H1 (cell line): ENCODE results near the gene FOXB1. TPM values are rescaled to one million over a fixed set of nuclear protein-coding genes. Genes with fewer than 3 reads are reported as not detected.

Experiments
- CTCF ChIA-PET: fragments of 300-600 bp; sonication (Branson Sonifier 250); formaldehyde crosslinking; loops from one replicate; lab custom pipeline; 2021; ENCODE audit not compliant: partially characterized antibody; lab: Charles Lee
- POLR2A ChIA-PET: fragments of 300-600 bp; sonication (Branson Sonifier 250); formaldehyde crosslinking; loops from one replicate; lab custom pipeline; 2021; ENCODE audit warnings: inconsistent platforms; ENCODE audit not compliant: partially characterized antibody; lab: Charles Lee
- DNase-seq, 2 experiments: peaks; one replicate each; pipeline versions ENCODE4 v3.0.0 to v3.0.0-alpha.2; 2010 to 2022; ENCODE audit warnings: low spot score in 2 of 2, low read depth in 1 of 2, mixed read lengths in 1 of 2
- FAIRE-seq: peaks from 2 replicates; lab custom pipeline; 2011; peaks lifted over from hg19 to GRCh38; lab: Jason Lieb, UNC
- H2AFZ ChIP-seq: 2 replicates; pipeline ENCODE4 v1.8.1; 2012; ENCODE audit warnings: low read length, inconsistent platforms
- H2AK5ac ChIP-seq: 2 replicates; pipeline ENCODE4 v1.6.1; 2013; ENCODE audit warnings: low read depth, low read length
- H2BK120ac ChIP-seq: replicated peaks from 2 replicates; pipeline ENCODE3; 2013; ENCODE audit warnings: low read depth, low read length, inconsistent platforms
- H2BK12ac ChIP-seq: 2 replicates; pipeline ENCODE4 v1.6.1; 2013; ENCODE audit warnings: low read depth, low read length
- H2BK15ac ChIP-seq: 2 replicates; pipeline ENCODE4 v1.6.1; 2013; ENCODE audit warnings: low read length
- H2BK20ac ChIP-seq: 2 replicates; pipeline ENCODE4 v1.6.1; 2013; ENCODE audit warnings: low read length
- H2BK5ac ChIP-seq: 2 replicates; pipeline ENCODE4 v1.6.1; 2013; ENCODE audit warnings: low read depth, low read length
- H3K14ac ChIP-seq: 2 replicates; pipeline ENCODE4 v1.6.1; 2013; ENCODE audit warnings: inconsistent platforms; ENCODE audit not compliant: insufficient read length
- H3K18ac ChIP-seq: 2 replicates; pipeline ENCODE4 v1.6.1; 2013; ENCODE audit warnings: low read length; ENCODE audit errors: extremely low read depth
- H3K23ac ChIP-seq: 2 replicates; pipeline ENCODE4 v1.6.1; 2013; ENCODE audit warnings: inconsistent platforms; ENCODE audit not compliant: insufficient read length
- H3K23me2 ChIP-seq: 2 replicates; pipeline ENCODE4 v1.6.1; 2013; ENCODE audit warnings: low read depth, low read length
- H3K27ac ChIP-seq: 2 replicates; pipeline ENCODE4 v1.6.1; 2011; ENCODE audit warnings: low read depth, low read length, inconsistent platforms
- H3K27me3 ChIP-seq, 4 experiments: replicated peaks in 1 of 4; 1 replicate in 1 of 4; 2 replicates in 3 of 4; pipeline versions ENCODE4 v1.6.1 to v1.8.1; 2011 to 2013; ENCODE audit warnings: low read length in 3 of 4, mild to moderate bottlenecking in 3 of 4, inconsistent platforms in 2 of 4, mixed read lengths in 2 of 4, moderate library complexity in 1 of 4; ENCODE audit not compliant: control insufficient read depth in 3 of 4, insufficient read depth in 3 of 4; ENCODE audit errors: extremely low read depth in 1 of 4
- H3K36me3 ChIP-seq, 4 experiments: 2 replicates each; pipeline versions ENCODE4 v1.6.1 to v1.8.1; 2011 to 2013; ENCODE audit warnings: mild to moderate bottlenecking in 4 of 4, low read length in 3 of 4, moderate library complexity in 2 of 4, control low read depth in 1 of 4, inconsistent platforms in 1 of 4; ENCODE audit not compliant: insufficient read depth in 4 of 4, control insufficient read depth in 2 of 4
- H3K4ac ChIP-seq: replicated peaks from 2 replicates; pipeline ENCODE3; 2013; ENCODE audit warnings: low read length, low read depth, mixed read lengths, inconsistent platforms; ENCODE audit not compliant: insufficient read length
- H3K4me1 ChIP-seq, 4 experiments: replicated peaks in 1 of 4; 1 replicate in 1 of 4; 2 replicates in 3 of 4; pipeline versions ENCODE4 v1.6.1 to v1.8.1; 2011 to 2013; ENCODE audit warnings: low read length in 3 of 4, inconsistent platforms in 2 of 4, mixed read lengths in 1 of 4; ENCODE audit not compliant: insufficient read depth in 4 of 4, control insufficient read depth in 3 of 4
- H3K4me2 ChIP-seq, 2 experiments: 2 replicates each; pipeline versions ENCODE4 v1.6.1 to v1.8.1; 2011 to 2013; ENCODE audit warnings: low read depth in 2 of 2, low read length in 2 of 2, control low read depth in 1 of 2, inconsistent platforms in 1 of 2, mild to moderate bottlenecking in 1 of 2; ENCODE audit not compliant: insufficient read depth in 1 of 2
- H3K4me3 ChIP-seq, 4 experiments: fragments of 200-600, 300-600 bp in 1 of 4; sonication (generic), shearing (Covaris generic), sonication (Bioruptor Twin) in 1 of 4; 2 replicates each; pipeline versions ENCODE4 v1.5.1 to v1.8.1; 2011 to 2016; ENCODE audit warnings: low read length in 4 of 4, low read depth in 3 of 4, control low read depth in 2 of 4, inconsistent platforms in 2 of 4, mild to moderate bottlenecking in 2 of 4, mixed read lengths in 1 of 4, moderate library complexity in 1 of 4; ENCODE audit not compliant: insufficient read depth in 2 of 4; ENCODE audit errors: extremely low read depth in 1 of 4
- H3K56ac ChIP-seq: replicated peaks from 2 replicates; pipeline ENCODE3; 2013; ENCODE audit warnings: low read depth, mild to moderate bottlenecking, mixed read lengths, low read length, inconsistent platforms; ENCODE audit not compliant: insufficient read length
- H3K79me1 ChIP-seq: 2 replicates; pipeline ENCODE4 v1.6.1; 2013; ENCODE audit warnings: low read depth, low read length, control low read depth
- H3K79me2 ChIP-seq, 2 experiments: 2 replicates each; pipeline versions ENCODE4 v1.6.1 to v1.8.1; 2012 to 2013; ENCODE audit warnings: low read length in 2 of 2, mild to moderate bottlenecking in 2 of 2, inconsistent platforms in 1 of 2; ENCODE audit not compliant: insufficient read depth in 2 of 2, control insufficient read depth in 1 of 2
- H3K9ac ChIP-seq, 4 experiments: replicated peaks in 1 of 4; 1 replicate in 1 of 4; 2 replicates in 3 of 4; pipeline versions ENCODE4 v1.6.1 to v1.8.1; 2011 to 2013; ENCODE audit warnings: low read depth in 3 of 4, low read length in 3 of 4, control low read depth in 2 of 4, mild to moderate bottlenecking in 2 of 4, moderate library complexity in 2 of 4, inconsistent platforms in 1 of 4; ENCODE audit errors: extremely low read depth in 1 of 4
- H3K9me3 ChIP-seq, 2 experiments: 2 replicates each; pipeline versions ENCODE4 v1.6.1 to v1.8.1; 2012 to 2013; ENCODE audit warnings: mild to moderate bottlenecking in 2 of 2, moderate library complexity in 2 of 2, control low read depth in 1 of 2, inconsistent platforms in 1 of 2, low read depth in 1 of 2, low read length in 1 of 2, mixed read lengths in 1 of 2; ENCODE audit not compliant: insufficient read depth in 2 of 2
- H4K20me1 ChIP-seq, 2 experiments: replicated peaks in 1 of 2; 2 replicates each; pipeline versions ENCODE3 to v1.8.1; 2011 to 2013; ENCODE audit warnings: inconsistent platforms in 2 of 2, low read length in 2 of 2, mild to moderate bottlenecking in 1 of 2; ENCODE audit not compliant: insufficient read depth in 2 of 2, control insufficient read depth in 1 of 2
- H4K5ac ChIP-seq: 2 replicates; pipeline ENCODE4 v1.6.1; 2013; ENCODE audit warnings: low read length, low read depth, mixed read lengths, inconsistent platforms; ENCODE audit not compliant: insufficient read length
- H4K8ac ChIP-seq: 2 replicates; pipeline ENCODE4 v1.8.0; 2013; ENCODE audit warnings: mild to moderate bottlenecking, moderate library complexity, low read length, inconsistent platforms; ENCODE audit not compliant: insufficient read depth; ENCODE audit errors: extremely low read depth
- H4K91ac ChIP-seq: replicated peaks from 2 replicates; pipeline ENCODE3; 2013; ENCODE audit warnings: low read length, mixed read lengths, inconsistent platforms; ENCODE audit not compliant: insufficient read length
- CEBPB ChIP-seq: IDR thresholded peaks from 2 replicates; pipeline ENCODE4 v1.6.1; 2012; ENCODE audit warnings: low read depth, low read length
- CTBP2 ChIP-seq: IDR thresholded peaks from 2 replicates; pipeline ENCODE4 v1.7.0; 2011; ENCODE audit warnings: borderline replicate concordance, mild to moderate bottlenecking, moderate library complexity, mixed read lengths, low read length; ENCODE audit not compliant: insufficient read depth, insufficient read length
- FOSL1 ChIP-seq: IDR thresholded peaks from 2 replicates; pipeline ENCODE4 v1.6.1; 2011; ENCODE audit warnings: mild to moderate bottlenecking, low read depth, low read length, moderate library complexity; ENCODE audit not compliant: insufficient read depth
- HDAC2 ChIP-seq, 2 experiments: fragments of 300-600 bp in 1 of 2; sonication (generic) in 1 of 2; IDR thresholded peaks; 2 replicates each; pipeline ENCODE4 v1.6.1; 2011 to 2012; ENCODE audit warnings: low read depth in 2 of 2, low read length in 2 of 2, mild to moderate bottlenecking in 2 of 2, moderate library complexity in 2 of 2, borderline replicate concordance in 1 of 2, inconsistent platforms in 1 of 2
- HDAC6 ChIP-seq: IDR thresholded peaks from one replicate; pipeline ENCODE4 v1.7.1; 2012; ENCODE audit warnings: low read depth, mild to moderate bottlenecking, inconsistent platforms, low read length, moderate library complexity
- POLR2A ChIP-seq, 2 experiments: IDR thresholded peaks; 1 replicate in 1 of 2; 2 replicates in 1 of 2; pipeline ENCODE4 v1.6.1; 2011; ENCODE audit warnings: low read depth in 2 of 2, low read length in 2 of 2, mild to moderate bottlenecking in 2 of 2; ENCODE audit errors: control extremely low read depth in 1 of 2
- RAD21 ChIP-seq, 2 experiments: IDR thresholded peaks in 1 of 2; conservative IDR thresholded peaks in 1 of 2; 2 replicates each; pipeline ENCODE4 v1.6.1; 2011; ENCODE audit warnings: low read depth in 2 of 2, low read length in 2 of 2, improper control_type of control experiment in 1 of 2, inconsistent platforms in 1 of 2, mild to moderate bottlenecking in 1 of 2, moderate library complexity in 1 of 2
- SP1 ChIP-seq: IDR thresholded peaks from 2 replicates; pipeline ENCODE4 v1.6.1; 2011; ENCODE audit warnings: low read depth, low read length
- SP2 ChIP-seq: IDR thresholded peaks from 2 replicates; pipeline ENCODE4 v1.6.1; 2012; ENCODE audit warnings: mild to moderate bottlenecking, low read length, inconsistent platforms
- YY1 ChIP-seq: IDR thresholded peaks from 2 replicates; pipeline ENCODE4 v1.6.1; 2011; ENCODE audit warnings: low read depth, mild to moderate bottlenecking, low read length
- ZNF274 ChIP-seq: IDR thresholded peaks from 2 replicates; pipeline ENCODE4 v1.7.0; 2012; ENCODE audit warnings: low read length, borderline replicate concordance; ENCODE audit errors: extremely low read depth
- WGBS, 2 experiments: shearing (Covaris generic) in 1 of 2; methylation state at CpG; one replicate each; pipeline versions ENCODE4 v1.1.6 to v1.1.7; 2013 to 2015; ENCODE audit warnings: low lambda C conversion rate in 2 of 2, mixed read lengths in 2 of 2, inconsistent platforms in 1 of 2, low coverage in 1 of 2, missing lambda C conversion rate in 1 of 2; ENCODE audit not compliant: insufficient replicate concordance in 2 of 2, insufficient coverage in 1 of 2, insufficient read length in 1 of 2; ENCODE audit errors: extremely low coverage in 1 of 2, missing lambda C conversion rate in 1 of 2; 5-methylcytosine and 5-hydroxymethylcytosine counted together
- polyA plus RNA-seq, 7 experiments: library from polyadenylated mRNA; depleted of rRNA in 3 of 7; stranded (reverse) in 5 of 7; unstranded in 2 of 7; fragments of >200 nt in 5 of 7; fragments of 200-250 nt in 2 of 7; gene quantifications; 1 replicate in 5 of 7; 2 replicates in 1 of 7; 4 replicates in 1 of 7; pipeline versions ENCODE4 v1.2.1 to v1.2.3, GENCODE V29; 2011 to 2013; ENCODE audit warnings: missing spikeins in 2 of 7, mixed read lengths in 2 of 7
- total RNA-seq: library from RNA; stranded (reverse); fragmentation: NEBNext Ultra II Directional; extraction: Animal tissue kit (Norgen Biotek cat#: 25700); gene quantifications from 2 replicates; pipeline ENCODE4 v1.2.1, GENCODE V29; 2021
- TF ChIP-seq, protein P1 (sequence below), 3 experiments: IDR thresholded peaks; 1 replicate in 2 of 3; 2 replicates in 1 of 3; pipeline versions ENCODE4 v1.5.1 to v1.6.1; 2011; ENCODE audit warnings: low read length in 3 of 3, mild to moderate bottlenecking in 3 of 3, inconsistent platforms in 2 of 3, low read depth in 1 of 3, moderate library complexity in 1 of 3; ENCODE audit not compliant: insufficient read depth in 1 of 3; ENCODE audit errors: control extremely low read depth in 1 of 3

Gene FOXB1
- total and polyA plus RNA-seq, 2 of the 8 experiments (the other 6 are each of a cell fraction or from before 2014, with no cell fraction given), result 0.92 to 1.5 TPM

DNA sequence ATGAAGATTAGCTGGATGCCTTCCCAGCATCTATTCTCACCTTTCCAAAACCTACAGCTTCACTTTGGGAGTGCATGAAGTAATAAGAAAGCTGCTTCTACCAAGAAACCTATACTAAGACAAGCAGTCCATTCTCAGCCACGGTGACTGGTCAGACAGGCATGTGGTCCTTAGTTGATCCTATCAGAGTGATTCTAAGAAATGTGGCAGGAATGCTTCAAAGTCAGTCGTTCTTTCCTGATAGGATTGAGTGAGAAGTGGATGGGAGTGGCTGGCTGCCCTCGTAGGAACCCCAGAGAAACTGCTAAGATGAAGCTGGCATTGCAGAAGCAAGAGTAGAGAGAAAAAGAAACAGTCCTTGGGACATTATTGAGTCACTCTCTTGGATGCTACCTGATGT, 16.6 kb downstream of the FOXB1 start:
- Histone ChIP-seq H3K56ac (no peak overlapping the region), H3K4ac (no peak overlapping the region), H3K9me3 (no peaks in the 10 kb centered on the region), H3K9ac (no peak overlapping the region), H3K36me3 (no peaks in the 10 kb centered on the region), H3K27ac (no peak overlapping the region), H3K4me3 (no peak overlapping the region), H2BK15ac (no peak overlapping the region), H2BK5ac (no peak overlapping the region), H2AFZ (no peak overlapping the region), H3K4me2 (no peak overlapping the region), H2AK5ac (no peak overlapping the region), H4K8ac (no peak overlapping the region), H2BK20ac (no peak overlapping the region), H3K23ac (no peak overlapping the region), H3K23me2 (no peaks in the 10 kb centered on the region), H2BK12ac (no peak overlapping the region), H4K91ac (no peak overlapping the region), H4K20me1 (no peaks in the 10 kb centered on the region), H3K27me3 (no peaks in the 10 kb centered on the region), H3K14ac (no peak overlapping the region), H3K79me2 (no peaks in the 10 kb centered on the region), H4K5ac (no peak overlapping the region), H3K4me1 (peaks cover 0 to 18% (median 13%) of the 10 kb centered on the region in 4 experiments; a peak in 4 of 7 replicates), H3K18ac (no peak overlapping the region), H2BK120ac (no peak overlapping the region), H3K79me1 (no peaks in the 10 kb centered on the region)
- DNase-seq (no peak), FAIRE-seq (no peak)
- POLR2A ChIA-PET, result no interaction called here
- CTCF ChIA-PET, result interaction anchor here (1.0 to 1.5 kb wide), 3 partner anchors 14 to 306 kb away, joined by 3 to 4 read pairs (median 3); no protein-coding TSS in a partner anchor
- WGBS, 2 experiments, result 89% methylated on average over 3 of the region's 3 CpGs; no CpG with 5 or more reads in 1 of the 2 experiments
- TF ChIP-seq, protein P1, sequence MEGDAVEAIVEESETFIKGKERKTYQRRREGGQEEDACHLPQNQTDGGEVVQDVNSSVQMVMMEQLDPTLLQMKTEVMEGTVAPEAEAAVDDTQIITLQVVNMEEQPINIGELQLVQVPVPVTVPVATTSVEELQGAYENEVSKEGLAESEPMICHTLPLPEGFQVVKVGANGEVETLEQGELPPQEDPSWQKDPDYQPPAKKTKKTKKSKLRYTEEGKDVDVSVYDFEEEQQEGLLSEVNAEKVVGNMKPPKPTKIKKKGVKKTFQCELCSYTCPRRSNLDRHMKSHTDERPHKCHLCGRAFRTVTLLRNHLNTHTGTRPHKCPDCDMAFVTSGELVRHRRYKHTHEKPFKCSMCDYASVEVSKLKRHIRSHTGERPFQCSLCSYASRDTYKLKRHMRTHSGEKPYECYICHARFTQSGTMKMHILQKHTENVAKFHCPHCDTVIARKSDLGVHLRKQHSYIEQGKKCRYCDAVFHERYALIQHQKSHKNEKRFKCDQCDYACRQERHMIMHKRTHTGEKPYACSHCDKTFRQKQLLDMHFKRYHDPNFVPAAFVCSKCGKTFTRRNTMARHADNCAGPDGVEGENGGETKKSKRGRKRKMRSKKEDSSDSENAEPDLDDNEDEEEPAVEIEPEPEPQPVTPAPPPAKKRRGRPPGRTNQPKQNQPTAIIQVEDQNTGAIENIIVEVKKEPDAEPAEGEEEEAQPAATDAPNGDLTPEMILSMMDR (IDR thresholded peaks at IDR 0.05; ENCODE audit: control extremely low read depth in 1 of 3, insufficient read depth in 1 of 3, low read depth in 1 of 3, low read length in 3 of 3), result no peak
- TF ChIP-seq ZNF274 (no peak), POLR2A (IDR thresholded peaks at IDR 0.05; ENCODE audit: control extremely low read depth in 1 of 2, low read depth in 2 of 2, low read length in 2 of 2) (no peak), HDAC6 (no peak), RAD21 (IDR thresholded peaks at IDR 0.05 in 1 of 2, conservative IDR thresholded peaks at IDR 0.05 in 1 of 2; ENCODE audit: low read depth in 2 of 2, low read length in 2 of 2) (no peak), YY1 (no peak), FOSL1 (no peak), SP1 (no peak), CTBP2 (no peak), HDAC2 (IDR thresholded peaks at IDR 0.05; ENCODE audit: borderline replicate concordance in 1 of 2, low read depth in 2 of 2, low read length in 2 of 2) (no peak), CEBPB (no peak), SP2 (no peak)
